CD14-positive monocyte (primary cell): ENCODE data around the gene GFOD1. TPM values are rescaled to one million over a fixed set of nuclear protein-coding genes. Genes with fewer than 3 reads are reported as not detected.

ENCODE experiments used
- DNase-seq, 3 donors: peaks; one replicate each; pipeline ENCODE4 v3.0.0-alpha.2; 2011 to 2022
- H2AFZ ChIP-seq: 2 replicates; pipeline ENCODE4 v1.6.0; 2012; ENCODE audit warnings: mild to moderate bottlenecking, low read depth, low read length, inconsistent platforms; ENCODE audit not compliant: insufficient read depth, poor library complexity, severe bottlenecking
- H3K27ac ChIP-seq, 2 donors: 1 replicate in 1 of 2; 2 replicates in 1 of 2; pipeline ENCODE4 v1.5.1; 2012 to 2013; ENCODE audit warnings: low read length in 2 of 2, control low read depth in 1 of 2, inconsistent platforms in 1 of 2, low read depth in 1 of 2, mild to moderate bottlenecking in 1 of 2
- H3K27me3 ChIP-seq, 2 donors: one replicate each; pipeline versions ENCODE4 v1.6.0 to v1.6.1; 2011 to 2013; ENCODE audit warnings: low read length in 2 of 2; ENCODE audit not compliant: control insufficient read depth in 2 of 2, insufficient read depth in 2 of 2
- H3K36me3 ChIP-seq, 2 donors: replicated peaks in 1 of 2; 1 replicate in 1 of 2; 2 replicates in 1 of 2; pipeline versions ENCODE4 v1.5.1 to v1.6.1; 2012 to 2013; ENCODE audit warnings: low read length in 2 of 2, control low read depth in 1 of 2, inconsistent platforms in 1 of 2, mild to moderate bottlenecking in 1 of 2; ENCODE audit not compliant: insufficient read depth in 2 of 2, control insufficient read depth in 1 of 2
- H3K4me1 ChIP-seq, 2 donors: 1 replicate in 1 of 2; 2 replicates in 1 of 2; pipeline versions ENCODE4 v1.5.1 to v1.6.1; 2012 to 2013; ENCODE audit warnings: low read length in 2 of 2, control low read depth in 1 of 2, inconsistent platforms in 1 of 2, mild to moderate bottlenecking in 1 of 2, moderate library complexity in 1 of 2; ENCODE audit not compliant: insufficient read depth in 2 of 2, control insufficient read depth in 1 of 2
- H3K4me2 ChIP-seq: replicated peaks from 2 replicates; pipeline ENCODE3; 2012; ENCODE audit warnings: low read length, moderate library complexity, mild to moderate bottlenecking; ENCODE audit not compliant: poor library complexity, severe bottlenecking; ENCODE audit errors: extremely low read depth
- H3K4me3 ChIP-seq, 3 experiments: fragments of 200-600 bp in 1 of 3; sonication (generic) in 1 of 3; replicated peaks in 1 of 3; 1 replicate in 2 of 3; 2 replicates in 1 of 3; pipeline ENCODE4 v1.5.1; 2011 to 2013; ENCODE audit warnings: low read length in 3 of 3, mild to moderate bottlenecking in 3 of 3, control low read depth in 2 of 3, low read depth in 2 of 3, inconsistent platforms in 1 of 3, moderate library complexity in 1 of 3
- H3K79me2 ChIP-seq: 2 replicates; pipeline ENCODE4 v1.6.0; 2012; ENCODE audit warnings: mild to moderate bottlenecking, control low read depth, inconsistent platforms, low read length, moderate library complexity; ENCODE audit not compliant: insufficient read depth
- H3K9ac ChIP-seq: 2 replicates; pipeline ENCODE4 v1.6.0; 2017; ENCODE audit warnings: low read length, mild to moderate bottlenecking; ENCODE audit not compliant: insufficient read depth, poor library complexity, severe bottlenecking
- H3K9me3 ChIP-seq, 2 donors: replicated peaks in 1 of 2; 1 replicate in 1 of 2; 2 replicates in 1 of 2; pipeline versions ENCODE4 v1.5.1 to v1.6.1; 2012 to 2013; ENCODE audit warnings: low read length in 2 of 2, control low read depth in 1 of 2; ENCODE audit not compliant: control insufficient read depth in 1 of 2, insufficient read depth in 1 of 2
- H4K20me1 ChIP-seq: 2 replicates; pipeline ENCODE4 v1.6.0; 2012; ENCODE audit warnings: mild to moderate bottlenecking, low read length, control low read depth, moderate library complexity; ENCODE audit not compliant: insufficient read depth
- H3K27ac Mint-ChIP-seq, 7 donors: one replicate each; pipeline ENCODE4 v1.8.0; 2020; ENCODE audit warnings: mild to moderate bottlenecking in 7 of 7, mixed read lengths in 7 of 7, moderate library complexity in 6 of 7, inconsistent platforms in 2 of 7
- H3K27me3 Mint-ChIP-seq, 3 donors: one replicate each; pipeline ENCODE4 v1.8.0; 2021 to 2022; ENCODE audit warnings: low read depth in 3 of 3, mild to moderate bottlenecking in 3 of 3, mixed read lengths in 3 of 3, moderate library complexity in 3 of 3, inconsistent platforms in 1 of 3
- H3K36me3 Mint-ChIP-seq, 2 donors: one replicate each; pipeline ENCODE4 v1.8.0; 2020; ENCODE audit warnings: mixed read lengths in 2 of 2, inconsistent platforms in 1 of 2, mild to moderate bottlenecking in 1 of 2
- H3K4me1 Mint-ChIP-seq: one replicate; pipeline ENCODE4 v1.8.0; 2020; ENCODE audit warnings: mild to moderate bottlenecking, mixed read lengths
- H3K4me3 Mint-ChIP-seq, 2 donors: one replicate each; pipeline ENCODE4 v1.8.0; 2020; ENCODE audit warnings: mild to moderate bottlenecking in 2 of 2, mixed read lengths in 2 of 2, moderate library complexity in 1 of 2
- H3K9me3 Mint-ChIP-seq, 7 donors: one replicate each; pipeline ENCODE4 v1.8.0; 2020 to 2022; ENCODE audit warnings: mixed read lengths in 7 of 7, mild to moderate bottlenecking in 6 of 7, moderate library complexity in 6 of 7, inconsistent platforms in 2 of 7
- CTCF ChIP-seq: fragments of 200-600 bp; IDR thresholded peaks from one replicate; pipeline ENCODE4 v1.8.0; 2022; ENCODE audit warnings: antibody characterized with exemption, mild to moderate bottlenecking
- WGBS: methylation state at CpG from one replicate; pipeline ENCODE4 v1.1.5; 2013; ENCODE audit warnings: missing lambda C conversion rate; ENCODE audit not compliant: insufficient coverage; 5-methylcytosine and 5-hydroxymethylcytosine counted together
- intact Hi-C, 2 donors: fragments of 100-400 bp; cut with micrococcal nuclease; formaldehyde crosslinking; loops; one replicate each; pipeline versions ENCODE4 v1.15.0 to v1.15.1; 2023
- polyA plus RNA-seq, 3 donors: library from polyadenylated mRNA; depleted of rRNA in 1 of 3; unstranded in 2 of 3; stranded (reverse) in 1 of 3; fragments of 300-500 nt in 2 of 3; fragments of >200 nt in 1 of 3; fragmentation: Illumina TruSeq in 2 of 3; gene quantifications; 1 replicate in 2 of 3; 2 replicates in 1 of 3; pipeline ENCODE4 v1.2.3, GENCODE V29; 2012 to 2021

GFOD1 gene
- polyA plus RNA-seq, 3 donors, result 2.4 to 8.7 (median 2.4) TPM

- DNase-seq, result no peak
- no peak overlapping the region for H3K4me2 ChIP-seq
- WGBS, result no CpG with 5 or more reads among the region's 4 CpGs
- H3K9ac ChIP-seq, result no peak overlapping the region
- no peaks in the 10 kb centered on the region for H3K9me3 ChIP-seq
- H4K20me1 ChIP-seq, result no peaks in the 10 kb centered on the region
- Mint-ChIP-seq H3K9me3 (peaks cover 0 to 5% (median 0%) of the 10 kb centered on the region in 7 donors), H3K4me1 (peaks cover 14% of the 10 kb centered on the region), H3K4me3 (no peak overlapping the region), H3K36me3 (peaks cover 0 to 3% of the 10 kb centered on the region in 2 donors), H3K27me3 (peaks cover 0 to 2% (median 0%) of the 10 kb centered on the region in 3 donors), H3K27ac (no peak overlapping the region)
- intact Hi-C loops, result no loop called here
- H3K79me2 ChIP-seq, result peaks cover 6% of the 10 kb centered on the region
- peaks cover 8 to 9% of the 10 kb centered on the region in 2 donors for H3K4me1 ChIP-seq
- H2AFZ ChIP-seq, result no peak overlapping the region
- no peak overlapping the region for H3K4me3 ChIP-seq
- no peak for TF ChIP-seq CTCF
- no peaks in the 10 kb centered on the region for H3K27me3 ChIP-seq
- H3K27ac ChIP-seq, result no peak overlapping the region
- no peaks in the 10 kb centered on the region for H3K36me3 ChIP-seq
Observed at GRCh38 chr6:13441778-13442177, 45.6 kb downstream of the GFOD1 start.

- Histone ChIP-seq H3K4me3 (no peak overlapping the region), H3K4me2 (no peak overlapping the region), H3K27me3 (no peaks in the 10 kb centered on the region), H3K36me3 (no peaks in the 10 kb centered on the region), H3K9me3 (peaks cover 0 to 3% of the 10 kb centered on the region in 2 donors), H3K27ac (no peak overlapping the region), H3K4me1 (peaks cover 6 to 9% of the 10 kb centered on the region in 2 donors), H2AFZ (no peak overlapping the region), H3K9ac (no peak overlapping the region), H3K79me2 (peaks cover 10% of the 10 kb centered on the region), H4K20me1 (no peaks in the 10 kb centered on the region)
- 100% methylated on average over 1 of the region's 1 CpG for WGBS
- Mint-ChIP-seq H3K36me3 (no peaks in the 10 kb centered on the region), H3K9me3 (peaks cover 0 to 5% (median 2%) of the 10 kb centered on the region in 7 donors), H3K27ac (no peak overlapping the region), H3K4me3 (no peak overlapping the region), H3K27me3 (peaks cover 0 to 2% (median 0%) of the 10 kb centered on the region in 3 donors), H3K4me1 (peaks cover 9% of the 10 kb centered on the region)
- intact Hi-C loops, result no loop called here
- no peak for DNase-seq
- no peak for TF ChIP-seq CTCF
Observed at GRCh38 chr6:13439644-13440043, 47.8 kb downstream of the GFOD1 start.
